ENCODE data around the gene ETS1.

The ETS1 gene

GRCh38 chr11:128550261-128550821 is 37.0 kb downstream of the ETS1 start:
- in situ Hi-C loops (cut with HindIII; ENCODE audit: low sequenced_read_pairs), result no loop called here

GRCh38 chr11:128549256-128549944 is 38.0 kb downstream of the ETS1 start:
- in situ Hi-C loops (cut with HindIII; ENCODE audit: low sequenced_read_pairs), result no loop called here

- in situ Hi-C loops (cut with HindIII; ENCODE audit: low sequenced_read_pairs), result no loop called here
Observed at GRCh38 chr11:128548649-128549255, 38.6 kb downstream of the ETS1 start.

GRCh38 chr11:128547946-128548648 is 39.3 kb downstream of the ETS1 start:
- in situ Hi-C loops (cut with HindIII; ENCODE audit: low sequenced_read_pairs), result no loop called here

- in situ Hi-C loops (cut with HindIII; ENCODE audit: low sequenced_read_pairs), result no loop called here
Observed at GRCh38 chr11:128546916-128547315, 40.4 kb downstream of the ETS1 start.

- in situ Hi-C loops (cut with HindIII; ENCODE audit: low sequenced_read_pairs), result no loop called here
Observed at GRCh38 chr11:128544471-128545051, 42.8 kb downstream of the ETS1 start.

GRCh38 chr11:128540469-128540868 is 46.9 kb downstream of the ETS1 start:
- in situ Hi-C loops (cut with HindIII; ENCODE audit: low sequenced_read_pairs), result no loop called here

GRCh38 chr11:128536506-128536905 is 50.9 kb downstream of the ETS1 start:
- in situ Hi-C loops (cut with HindIII; ENCODE audit: low sequenced_read_pairs), result no loop called here

GRCh38 chr11:128535468-128536457 is 51.6 kb downstream of the ETS1 start:
- in situ Hi-C loops (cut with HindIII; ENCODE audit: low sequenced_read_pairs), result no loop called here

DNA sequence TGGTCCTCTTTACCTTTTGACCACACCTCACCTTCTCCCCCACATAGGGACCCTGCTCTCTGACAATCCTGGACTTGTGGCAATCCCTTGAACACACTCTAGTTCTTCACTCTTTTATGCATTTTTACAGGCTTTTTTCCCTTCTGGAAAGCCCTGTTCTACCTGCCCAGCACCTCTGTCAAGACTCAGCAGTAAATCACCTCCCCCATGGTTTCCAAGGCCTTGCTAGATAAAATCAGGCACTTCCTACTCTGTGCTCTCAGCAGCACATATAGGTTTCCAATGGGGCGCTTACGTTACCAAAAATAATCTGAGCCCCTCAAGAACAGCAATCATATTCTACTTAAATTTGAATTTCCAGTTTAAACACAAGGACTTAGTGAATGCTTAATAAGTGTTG is 53.9 kb downstream of the ETS1 start:
- in situ Hi-C loops (cut with HindIII; ENCODE audit: low sequenced_read_pairs), result no loop called here

DNA sequence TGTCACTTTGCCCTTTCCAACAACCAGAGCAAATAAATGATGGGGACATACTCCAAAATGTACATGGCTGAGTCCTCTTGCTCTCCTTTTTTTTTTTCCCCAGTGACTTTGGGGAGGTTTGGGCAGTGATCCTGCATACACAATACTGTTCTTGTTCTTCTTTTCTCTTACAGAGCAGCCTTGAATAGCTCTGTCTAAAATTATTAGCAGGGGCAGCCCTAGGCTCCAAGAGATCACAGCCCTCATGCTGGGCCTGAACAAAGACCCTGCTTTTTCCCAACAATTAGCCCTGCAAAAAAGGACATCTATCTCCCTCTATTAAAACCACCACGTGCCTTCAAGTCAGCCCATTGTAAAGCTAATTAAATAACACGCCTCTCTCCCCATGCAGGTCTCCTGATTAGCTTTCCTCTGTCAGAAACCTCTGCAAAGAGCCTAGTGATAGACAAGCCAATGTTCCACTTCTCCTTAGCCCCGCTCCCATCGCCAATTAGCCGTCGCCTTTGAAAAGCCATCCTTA is 54.7 kb downstream of the ETS1 start:
- in situ Hi-C loops (cut with HindIII; ENCODE audit: low sequenced_read_pairs), result no loop called here

DNA sequence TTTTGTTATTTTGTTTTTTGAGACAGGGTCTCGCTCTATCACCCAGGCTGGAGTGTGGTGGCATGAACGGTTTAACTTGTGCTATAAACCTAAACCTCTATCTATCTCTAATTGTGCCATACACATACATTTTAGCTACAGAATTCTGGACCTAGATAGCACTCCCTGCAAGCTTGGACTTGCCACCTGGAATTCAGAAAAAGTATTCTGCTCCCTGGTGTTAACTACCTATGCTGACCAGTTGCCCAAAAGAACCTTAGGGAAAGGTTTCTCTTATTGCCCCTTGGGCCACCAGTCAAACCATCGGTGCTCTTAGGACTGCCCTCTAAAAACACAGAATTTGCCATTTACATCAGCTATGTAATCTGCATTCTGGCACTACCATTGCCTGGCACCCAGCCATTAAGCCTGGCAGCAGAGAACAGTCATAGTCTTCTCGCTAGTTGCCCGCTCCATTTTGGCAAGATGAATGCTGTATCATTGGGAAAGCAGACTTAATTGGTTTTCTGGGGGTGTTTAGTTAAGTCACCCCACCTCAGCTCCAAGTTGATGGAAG is 55.3 kb downstream of the ETS1 start:
- in situ Hi-C loops (cut with HindIII; ENCODE audit: low sequenced_read_pairs), result no loop called here

DNA sequence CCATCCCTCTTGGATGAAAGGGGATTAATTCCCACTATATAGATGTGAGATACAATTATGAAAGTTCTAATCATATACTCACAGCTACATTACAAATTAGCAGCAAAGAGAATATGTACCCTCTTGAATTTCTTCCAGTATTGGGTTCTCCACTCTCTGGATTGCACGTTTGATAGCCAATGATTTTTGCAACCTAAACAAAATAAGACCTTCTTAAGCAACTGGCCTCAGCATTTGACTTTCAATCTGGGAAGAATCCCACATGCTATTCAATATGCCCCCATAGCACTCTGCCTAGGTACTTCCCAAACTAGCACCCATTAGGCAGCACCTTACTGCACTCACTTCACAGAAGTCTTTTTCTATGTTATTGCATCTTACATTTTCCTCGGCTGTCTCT is 55.8 kb downstream of the ETS1 start:
- in situ Hi-C loops (cut with HindIII; ENCODE audit: low sequenced_read_pairs), result no loop called here

DNA sequence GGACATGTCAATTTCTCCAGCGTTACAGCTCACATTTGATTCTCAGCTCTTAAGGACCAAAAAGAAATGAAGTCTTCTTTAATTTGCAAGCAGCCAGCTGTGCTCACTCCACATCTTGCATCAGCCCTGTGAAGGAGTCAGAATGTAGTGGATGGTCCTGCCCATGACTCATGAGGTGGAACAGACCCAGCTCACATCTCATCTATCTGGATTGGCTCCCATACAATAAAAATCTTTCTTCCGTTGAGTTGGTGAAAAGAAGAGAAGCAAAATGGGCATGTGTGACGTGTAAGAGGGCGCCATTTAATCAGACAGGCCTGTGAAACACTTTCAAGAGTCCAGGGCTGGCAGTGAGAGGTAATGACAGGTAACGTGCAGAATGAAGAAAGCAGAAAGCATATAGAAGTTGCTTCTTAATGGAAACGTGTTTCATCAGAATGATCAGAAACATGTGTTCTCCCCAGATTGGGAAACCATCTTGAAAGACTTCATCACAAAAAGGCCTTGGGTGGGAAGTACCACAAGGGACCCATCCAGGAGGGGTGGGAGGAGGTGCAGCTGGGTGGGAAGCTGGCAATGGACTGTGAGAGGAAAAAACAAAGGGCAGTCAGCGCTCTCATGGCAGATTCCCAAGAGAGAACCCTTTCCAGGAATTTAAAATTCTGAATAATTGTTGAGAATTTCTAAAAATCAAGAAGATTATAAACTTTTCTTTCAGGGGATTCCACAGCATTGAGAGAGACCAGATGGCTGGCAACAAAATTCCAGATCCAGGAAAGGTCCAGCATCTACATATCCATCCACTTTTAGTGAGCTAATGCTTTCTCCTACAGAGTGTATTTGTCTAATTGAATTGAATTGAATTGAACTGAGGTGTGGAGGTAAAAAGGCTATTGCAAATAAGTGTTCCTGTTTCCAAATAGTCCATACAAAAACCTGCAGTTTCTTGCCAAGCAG is 57.0 kb downstream of the ETS1 start:
- in situ Hi-C loops (cut with HindIII; ENCODE audit: low sequenced_read_pairs), result no loop called here

GRCh38 chr11:128528294-128528693 is 59.1 kb downstream of the ETS1 start:
- in situ Hi-C loops (cut with HindIII; ENCODE audit: low sequenced_read_pairs), result no loop called here

- in situ Hi-C loops (cut with HindIII; ENCODE audit: low sequenced_read_pairs), result no loop called here
Observed at GRCh38 chr11:128527046-128527445, 60.3 kb downstream of the ETS1 start.

- in situ Hi-C loops (cut with HindIII; ENCODE audit: low sequenced_read_pairs), result no loop called here
Observed at GRCh38 chr11:128525411-128526243, 61.7 kb downstream of the ETS1 start.

GRCh38 chr11:128524172-128524571 is 63.2 kb downstream of the ETS1 start:
- in situ Hi-C loops (cut with HindIII; ENCODE audit: low sequenced_read_pairs), result loop anchor here (25.0 kb wide), 1 partner anchor 88 kb away; no protein-coding TSS in a partner anchor
